Endothelial cell of umbilical vein (primary cell): ENCODE results near the gene ATG7.

Experiments
- POLR2A ChIP-seq: IDR thresholded peaks from 2 replicates; pipeline ENCODE4 v1.6.1; 2012; ENCODE audit warnings: low read depth, mild to moderate bottlenecking, control low read depth, low read length
- TF ChIP-seq, protein P1 (sequence below), 2 donors: IDR thresholded peaks; 1 replicate in 1 of 2; 2 replicates in 1 of 2; pipeline ENCODE4 v1.5.1; 2011; ENCODE audit warnings: low read length in 2 of 2, mild to moderate bottlenecking in 2 of 2, moderate library complexity in 2 of 2, control low read depth in 1 of 2, inconsistent platforms in 1 of 2, low read depth in 1 of 2; ENCODE audit not compliant: insufficient read depth in 1 of 2; ENCODE audit errors: extremely low read depth in 1 of 2

DNA sequence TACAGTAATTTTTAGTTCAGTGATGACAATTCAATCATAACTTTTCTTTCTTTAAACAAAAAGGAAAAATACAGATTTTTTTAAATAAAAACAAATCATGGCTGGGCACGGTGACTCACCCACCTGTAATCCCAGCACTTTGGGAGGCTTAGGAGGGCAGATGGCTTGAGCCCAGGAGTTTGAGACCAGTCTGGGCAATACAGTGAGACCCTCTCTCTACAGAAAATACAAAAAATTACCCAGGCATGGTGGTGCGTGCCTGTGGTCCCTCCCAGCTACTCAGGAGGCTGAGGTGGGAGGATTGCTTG is 25.6 kb upstream of the ATG7 start:
- TF ChIP-seq POLR2A, result no peak
- TF ChIP-seq, protein P1, sequence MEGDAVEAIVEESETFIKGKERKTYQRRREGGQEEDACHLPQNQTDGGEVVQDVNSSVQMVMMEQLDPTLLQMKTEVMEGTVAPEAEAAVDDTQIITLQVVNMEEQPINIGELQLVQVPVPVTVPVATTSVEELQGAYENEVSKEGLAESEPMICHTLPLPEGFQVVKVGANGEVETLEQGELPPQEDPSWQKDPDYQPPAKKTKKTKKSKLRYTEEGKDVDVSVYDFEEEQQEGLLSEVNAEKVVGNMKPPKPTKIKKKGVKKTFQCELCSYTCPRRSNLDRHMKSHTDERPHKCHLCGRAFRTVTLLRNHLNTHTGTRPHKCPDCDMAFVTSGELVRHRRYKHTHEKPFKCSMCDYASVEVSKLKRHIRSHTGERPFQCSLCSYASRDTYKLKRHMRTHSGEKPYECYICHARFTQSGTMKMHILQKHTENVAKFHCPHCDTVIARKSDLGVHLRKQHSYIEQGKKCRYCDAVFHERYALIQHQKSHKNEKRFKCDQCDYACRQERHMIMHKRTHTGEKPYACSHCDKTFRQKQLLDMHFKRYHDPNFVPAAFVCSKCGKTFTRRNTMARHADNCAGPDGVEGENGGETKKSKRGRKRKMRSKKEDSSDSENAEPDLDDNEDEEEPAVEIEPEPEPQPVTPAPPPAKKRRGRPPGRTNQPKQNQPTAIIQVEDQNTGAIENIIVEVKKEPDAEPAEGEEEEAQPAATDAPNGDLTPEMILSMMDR (IDR thresholded peaks at IDR 0.05; ENCODE audit: extremely low read depth in 1 of 2, insufficient read depth in 1 of 2, low read depth in 1 of 2, low read length in 2 of 2), result no peak
